Suppressor macrophage (primary cell): Measurements from ENCODE around the gene FARSA.

Source experiments
- DNase-seq, 4 experiments: peaks; one replicate each; pipeline ENCODE4 v3.0.0-alpha.2; 2020 to 2022

The FARSA gene

GRCh38 chr19:12888006-12888603, 45.4 kb downstream of the FARSA start:
- no peak for DNase-seq

DNA sequence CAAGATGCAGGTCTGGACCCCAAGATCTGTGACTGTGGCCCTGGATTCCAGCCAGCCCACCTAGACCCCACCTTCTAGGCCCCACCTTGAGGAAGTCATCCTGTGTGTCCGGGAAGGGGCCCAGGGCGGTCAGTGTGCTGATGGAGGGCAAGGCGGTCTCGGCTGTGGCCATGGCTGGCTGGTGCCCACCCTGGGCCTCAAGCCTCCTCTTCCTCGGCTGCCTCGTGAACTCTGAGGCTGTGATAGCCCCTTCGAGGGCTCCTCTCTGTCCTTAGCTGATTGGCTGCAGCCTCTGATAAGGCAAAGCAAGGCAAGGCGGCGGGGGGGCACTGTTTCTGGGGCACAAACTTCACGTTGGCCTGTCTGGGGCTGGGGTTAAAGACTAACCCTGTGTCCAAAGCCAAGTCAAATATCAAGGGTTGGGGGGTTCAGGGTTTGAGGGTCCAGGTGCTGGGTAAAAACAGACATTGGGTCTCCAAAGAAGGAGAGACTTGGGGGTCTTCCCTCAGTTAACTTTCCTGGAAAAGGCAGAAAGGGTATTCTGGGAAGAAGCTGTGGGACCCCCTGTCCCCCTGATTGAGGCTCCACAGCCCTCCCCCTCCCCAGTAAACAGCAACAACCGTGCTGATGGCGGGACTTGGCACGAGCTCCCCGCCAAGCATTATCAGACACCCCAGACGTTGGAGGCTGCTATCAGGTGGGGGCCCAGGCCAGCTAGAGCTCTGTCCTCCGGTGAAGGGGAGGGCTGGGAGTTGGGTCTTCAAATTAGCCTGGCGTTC, 46.4 kb downstream of the FARSA start, which contains the start of gene KLF1:
Gene KLF1, minus strand, starts transcription at position 233 of the 779 bp plus-strand sequence. Its CDS starts 61 bp downstream, at position 172.
- DNase-seq, result no peak

DNA sequence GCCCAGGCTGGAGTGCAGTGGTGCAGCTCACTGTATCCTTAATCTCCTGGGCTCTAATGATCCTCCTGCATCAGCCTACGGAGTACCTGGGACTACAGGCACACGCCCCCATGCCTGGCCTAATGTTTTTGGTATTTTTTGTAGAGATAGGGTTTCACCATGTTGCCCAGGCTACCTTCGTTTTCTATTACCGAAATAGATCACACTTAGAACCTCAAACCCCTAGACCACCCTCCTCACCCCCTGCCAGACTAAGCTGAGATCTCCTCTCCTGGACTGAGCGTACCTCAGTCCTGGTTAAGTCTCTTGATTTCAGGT, 46.9 kb downstream of the FARSA start:
- DNase-seq, result no peak

- no peak for DNase-seq
Observed at GRCh38 chr19:12885749-12886650, 47.5 kb downstream of the FARSA start.

- peak; percentile 79 to 95 (median 88) for DNase-seq
Observed at GRCh38 chr19:12884926-12885748, 48.4 kb downstream of the FARSA start.

GRCh38 chr19:12884627-12884925, 48.9 kb downstream of the FARSA start:
- no peak for DNase-seq

DNA sequence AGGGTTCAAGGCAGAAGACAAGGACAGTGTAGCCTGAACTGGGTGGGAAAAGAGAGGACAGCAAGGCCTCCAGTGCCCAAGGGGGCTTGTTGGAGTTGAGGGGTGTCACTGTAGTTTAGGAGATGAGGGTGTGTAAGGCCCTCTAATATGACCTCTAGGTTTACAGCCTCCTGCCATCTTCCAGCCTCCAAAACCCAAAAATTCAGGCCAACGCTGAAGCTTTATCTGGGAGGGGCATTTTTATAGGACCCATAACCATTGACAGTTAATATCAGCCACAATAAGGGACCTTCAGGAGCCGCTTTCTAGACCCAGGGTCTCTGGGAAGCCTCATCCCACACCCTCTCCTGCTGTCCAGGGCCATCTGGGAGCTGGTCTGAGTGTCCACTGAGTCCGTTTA, 49.3 kb downstream of the FARSA start:
- DNase-seq, result no peak

DNA sequence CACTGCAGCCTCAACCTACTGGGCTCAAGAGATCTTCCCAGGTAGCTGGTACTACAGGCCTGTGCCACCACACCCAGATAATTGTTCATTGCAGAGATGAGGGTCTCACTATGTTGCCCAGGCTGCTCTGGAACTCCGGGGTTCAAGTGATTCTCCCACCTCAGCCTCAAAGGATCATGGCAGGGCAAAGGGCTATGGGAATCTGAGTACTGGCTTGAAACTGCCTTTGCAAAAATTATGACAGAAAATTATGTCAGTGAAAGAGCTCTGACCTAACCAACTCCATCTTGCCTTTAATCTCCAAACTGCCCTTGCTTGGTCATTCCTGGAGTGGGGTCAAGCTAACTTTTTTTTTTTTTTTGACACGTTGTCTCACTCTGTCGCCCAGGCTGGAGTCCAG, 50.9 kb downstream of the FARSA start:
- DNase-seq, result no peak

DNA sequence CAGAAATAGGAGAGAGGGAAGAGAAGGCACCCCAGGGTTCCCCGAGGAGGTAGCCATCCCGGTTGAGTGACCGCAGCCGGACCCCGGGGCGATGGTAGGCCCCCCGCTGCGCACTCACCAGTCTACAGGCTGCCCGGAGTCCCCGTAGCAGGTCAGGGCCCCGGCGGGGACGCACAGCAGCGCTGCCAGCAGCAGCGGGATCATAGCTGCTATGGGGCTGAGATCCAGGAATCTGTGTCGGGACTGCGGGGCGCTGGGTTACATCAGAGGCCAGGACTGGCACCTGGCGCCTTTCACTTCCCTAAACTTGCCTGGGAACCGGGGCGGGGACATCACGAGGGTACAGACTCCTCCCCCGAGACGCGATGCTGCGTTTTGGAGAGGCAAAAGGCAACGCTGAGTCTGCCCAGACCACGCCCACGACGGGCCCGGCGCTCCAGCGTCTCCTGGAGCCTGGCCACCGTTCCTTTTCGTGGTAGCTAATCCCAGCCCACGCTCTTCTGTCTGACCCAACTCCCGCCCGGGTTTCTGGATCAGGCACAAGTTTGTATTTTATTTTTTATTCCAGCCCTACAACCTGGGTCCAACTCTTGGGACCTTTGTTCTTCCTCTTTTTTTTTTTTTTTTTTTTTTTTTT, 52.2 kb downstream of the FARSA start, which contains the start of gene DNASE2:
Gene DNASE2, minus strand, starts transcription at position 278 of the 637 bp plus-strand sequence. Its CDS starts 74 bp downstream, at position 204.
- peak; percentile 97 to 99 (median 98) for DNase-seq

DNA sequence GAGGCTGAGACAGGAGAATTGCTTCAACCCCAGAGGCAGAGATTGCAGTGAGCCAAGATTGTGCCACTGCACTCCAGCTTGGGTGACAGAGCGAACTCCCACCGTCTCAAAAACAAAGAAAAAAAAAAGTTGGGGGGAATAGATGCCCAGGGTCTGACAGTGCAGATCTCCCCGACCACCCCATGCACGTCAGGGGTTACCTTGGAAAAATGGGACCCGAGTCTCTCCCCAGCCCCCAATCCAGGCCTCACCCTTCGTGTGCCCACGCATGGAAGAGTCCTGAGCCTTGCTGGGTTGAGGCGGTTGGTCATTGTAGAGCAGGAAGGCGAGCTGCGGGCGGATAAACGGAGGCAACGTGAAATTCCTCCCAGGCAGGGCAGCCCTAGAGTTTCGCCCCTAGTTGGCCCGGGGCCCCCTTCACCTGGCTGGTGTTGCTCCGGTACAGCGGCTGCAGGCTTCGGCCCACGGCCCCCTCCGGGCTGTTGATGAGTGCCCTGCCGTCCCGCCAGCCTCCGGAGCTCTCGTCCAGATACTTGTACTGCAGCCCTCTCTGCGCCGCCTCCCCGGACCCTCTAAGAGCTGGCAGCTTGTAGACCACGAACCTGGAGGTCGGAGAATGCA, 52.9 kb downstream of the FARSA start:
- DNase-seq, result peak in 3 of 4 experiments; percentile 28 to 58 (median 46)

GRCh38 chr19:12875086-12875485, 58.4 kb downstream of the FARSA start:
- no peak for DNase-seq

- DNase-seq, result no peak
Observed at GRCh38 chr19:12873891-12874745, 59.4 kb downstream of the FARSA start.

GRCh38 chr19:12872941-12873890, 60.3 kb downstream of the FARSA start:
- DNase-seq, result peak; percentile 35 to 58 (median 44)
